WTC11 (cell line): Measurements from ENCODE around the gene METTL6. TPM values are rescaled to one million over a fixed set of nuclear protein-coding genes. Genes with fewer than 3 reads are reported as not detected.

Experiments used
- ATAC-seq: fragments of 200-7000 bp; cut with Tn5 transposase; 2 replicates; pipeline ENCODE4 v1.10.0; 2021; ENCODE audit warnings: mild to moderate bottlenecking, moderate library complexity
- CTCF ChIA-PET: fragments of 300-600 bp; sonication (Branson Sonifier 250); formaldehyde crosslinking; loops from one replicate; lab custom pipeline; 2021; ENCODE audit warnings: antibody characterized with exemption; lab: Charles Lee
- POLR2A ChIA-PET: fragments of 350-600 bp; sonication (Branson Sonifier 250); formaldehyde crosslinking; loops from one replicate; lab custom pipeline; 2021; ENCODE audit warnings: antibody characterized with exemption; lab: Charles Lee
- DNase-seq: peaks from one replicate; pipeline ENCODE4 v3.0.0; 2021; ENCODE audit warnings: low spot score
- H3K27ac Mint-ChIP-seq: 2 replicates; pipeline ENCODE4 v1.8.0; 2021; ENCODE audit warnings: mixed read lengths
- H3K27me3 Mint-ChIP-seq: 2 replicates; pipeline ENCODE4 v1.8.0; 2021; ENCODE audit warnings: low read depth, mild to moderate bottlenecking, moderate library complexity, mixed read lengths
- H3K36me3 Mint-ChIP-seq: 2 replicates; pipeline ENCODE4 v1.8.0; 2021; ENCODE audit warnings: mixed read lengths
- H3K4me1 Mint-ChIP-seq: 2 replicates; pipeline ENCODE4 v1.8.0; 2022; ENCODE audit warnings: mixed read lengths
- H3K4me3 Mint-ChIP-seq: 2 replicates; pipeline ENCODE4 v1.8.0; 2021; ENCODE audit warnings: mild to moderate bottlenecking, moderate library complexity, mixed read lengths
- H3K9me3 Mint-ChIP-seq: 2 replicates; pipeline ENCODE4 v1.8.0; 2021; ENCODE audit warnings: mixed read lengths
- CREB1 ChIP-seq: sonication (generic); formaldehyde crosslinking; IDR thresholded peaks from 2 replicates; pipeline ENCODE4 v1.8.0; 2023; ENCODE audit warnings: mild to moderate bottlenecking, missing genetic modification reagents
- EMX1 ChIP-seq: fragments of 250-450 bp; sonication (Bioruptor Pico); IDR thresholded peaks from 2 replicates; pipeline ENCODE4 v1.8.0; 2021; ENCODE audit warnings: mild to moderate bottlenecking
- GRHL2 ChIP-seq: fragments of 250-450 bp; sonication (Bioruptor Pico); IDR thresholded peaks from 2 replicates; pipeline ENCODE4 v1.8.0; 2022; ENCODE audit warnings: mild to moderate bottlenecking, moderate library complexity; ENCODE audit not compliant: insufficient replicate concordance, severe bottlenecking
- HMGA2 ChIP-seq: fragments of 250-450 bp; sonication (Bioruptor Pico); IDR thresholded peaks from 2 replicates; pipeline ENCODE4 v1.4.0; 2021; ENCODE audit warnings: mild to moderate bottlenecking, moderate library complexity
- NFYB ChIP-seq: sonication (generic); formaldehyde crosslinking; conservative IDR thresholded peaks from 2 replicates; pipeline ENCODE4 v1.8.0; 2022; ENCODE audit warnings: low read depth, missing genetic modification reagents
- NR2C2 ChIP-seq: sonication (generic); formaldehyde crosslinking; IDR thresholded peaks from 2 replicates; pipeline ENCODE4 v1.8.0; 2022; ENCODE audit warnings: mild to moderate bottlenecking, missing genetic modification reagents
- ZNF138 ChIP-seq: sonication (generic); formaldehyde crosslinking; conservative IDR thresholded peaks from 2 replicates; pipeline ENCODE4 v1.8.1; 2022; ENCODE audit warnings: mild to moderate bottlenecking, moderate library complexity, missing genetic modification reagents
- ZNF416 ChIP-seq: fragments of 250-450 bp; sonication (Bioruptor Pico); IDR thresholded peaks from 2 replicates; pipeline ENCODE4 v1.9.0; 2021; ENCODE audit warnings: mild to moderate bottlenecking, inconsistent platforms
- total RNA-seq: library from RNA; stranded (reverse); gene quantifications from 3 replicates; pipeline ENCODE4 v1.2.3, GENCODE V29; 2021
- TF ChIP-seq, protein P1 (sequence below): sonication (generic); formaldehyde crosslinking; IDR thresholded peaks from 2 replicates; pipeline ENCODE4 v1.8.0; 2023; ENCODE audit warnings: missing genetic modification reagents, mild to moderate bottlenecking, borderline replicate concordance
- TF ChIP-seq, protein P2 (sequence below): sonication (generic); formaldehyde crosslinking; IDR thresholded peaks from 2 replicates; pipeline ENCODE4 v1.8.1; 2022; ENCODE audit warnings: mild to moderate bottlenecking, missing genetic modification reagents, moderate library complexity, borderline replicate concordance
- TF ChIP-seq, protein P3 (sequence below): sonication (generic); formaldehyde crosslinking; IDR thresholded peaks from 2 replicates; pipeline ENCODE4 v1.8.1; 2022; ENCODE audit warnings: low read depth, missing genetic modification reagents, borderline replicate concordance
- TF ChIP-seq, protein P4 (sequence below): sonication (generic); formaldehyde crosslinking; IDR thresholded peaks from 2 replicates; pipeline ENCODE4 v1.8.0; 2022; ENCODE audit warnings: mild to moderate bottlenecking, missing genetic modification reagents
- TF ChIP-seq, protein P5 (sequence below): sonication (generic); formaldehyde crosslinking; IDR thresholded peaks from 2 replicates; pipeline ENCODE4 v1.8.1; 2023; ENCODE audit warnings: mild to moderate bottlenecking, missing genetic modification reagents

Gene METTL6
- total RNA-seq, 1 experiment from 2014 or later: 13.7 TPM

DNA sequence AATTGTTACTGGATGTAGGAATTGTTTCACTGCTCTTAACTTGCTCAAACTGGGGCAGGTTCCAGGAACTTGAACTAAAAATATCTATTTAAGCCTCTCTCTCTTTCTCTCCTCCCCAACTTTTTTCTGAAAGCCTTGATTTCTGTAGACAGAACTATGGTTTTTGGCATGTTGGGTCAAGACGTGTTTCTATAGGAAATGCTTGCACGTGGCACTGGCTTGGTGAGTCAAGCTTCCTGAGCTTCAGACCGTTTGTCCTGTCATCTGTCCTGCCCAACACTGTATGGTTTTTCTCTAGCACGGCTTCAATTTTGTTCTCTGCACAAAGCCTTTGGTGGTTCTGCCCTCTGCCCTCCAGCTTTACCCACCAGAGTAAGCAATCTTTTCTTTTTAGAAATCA is 13.5 kb upstream of the METTL6 start (continued):
- TF ChIP-seq GRHL2 (CRISPR knock-in tag): no peak

DNA sequence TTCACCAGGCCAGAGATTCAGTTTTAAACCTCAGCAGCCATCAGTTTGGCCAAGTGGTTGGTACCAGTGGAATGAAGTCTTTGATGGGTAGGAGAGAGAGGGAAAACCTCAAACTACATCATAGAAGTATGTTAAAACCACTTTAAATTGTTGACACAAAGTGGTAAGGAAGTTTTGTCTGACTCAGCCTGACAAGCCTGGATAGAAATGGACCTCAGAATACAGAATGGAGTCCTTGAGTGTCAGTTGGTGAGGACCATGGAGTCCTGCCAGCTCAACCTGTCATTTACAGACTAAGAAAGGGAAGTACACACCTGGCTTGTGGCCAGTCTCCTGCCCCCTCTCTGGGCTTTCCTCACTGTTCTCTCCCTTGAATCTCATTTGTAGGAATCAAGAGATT is 12.1 kb upstream of the METTL6 start:
- Mint-ChIP-seq H3K9me3 (no peaks in the 10 kb centered on the region), H3K27ac (no peak overlapping the region), H3K4me3 (no peak overlapping the region), H3K4me1 (no peaks in the 10 kb centered on the region), H3K27me3 (no peaks in the 10 kb centered on the region), H3K36me3 (peaks cover 68% of the 10 kb centered on the region)
- no peak for DNase-seq
- ChIA-PET CTCF (no interaction called here), POLR2A (no interaction called here)
- ATAC-seq: no peak
- TF ChIP-seq CREB1 (CRISPR knock-in tag) (no peak), ZNF138 (CRISPR knock-in tag) (no peak), EMX1 (CRISPR knock-in tag) (no peak)
- TF ChIP-seq, protein P1, sequence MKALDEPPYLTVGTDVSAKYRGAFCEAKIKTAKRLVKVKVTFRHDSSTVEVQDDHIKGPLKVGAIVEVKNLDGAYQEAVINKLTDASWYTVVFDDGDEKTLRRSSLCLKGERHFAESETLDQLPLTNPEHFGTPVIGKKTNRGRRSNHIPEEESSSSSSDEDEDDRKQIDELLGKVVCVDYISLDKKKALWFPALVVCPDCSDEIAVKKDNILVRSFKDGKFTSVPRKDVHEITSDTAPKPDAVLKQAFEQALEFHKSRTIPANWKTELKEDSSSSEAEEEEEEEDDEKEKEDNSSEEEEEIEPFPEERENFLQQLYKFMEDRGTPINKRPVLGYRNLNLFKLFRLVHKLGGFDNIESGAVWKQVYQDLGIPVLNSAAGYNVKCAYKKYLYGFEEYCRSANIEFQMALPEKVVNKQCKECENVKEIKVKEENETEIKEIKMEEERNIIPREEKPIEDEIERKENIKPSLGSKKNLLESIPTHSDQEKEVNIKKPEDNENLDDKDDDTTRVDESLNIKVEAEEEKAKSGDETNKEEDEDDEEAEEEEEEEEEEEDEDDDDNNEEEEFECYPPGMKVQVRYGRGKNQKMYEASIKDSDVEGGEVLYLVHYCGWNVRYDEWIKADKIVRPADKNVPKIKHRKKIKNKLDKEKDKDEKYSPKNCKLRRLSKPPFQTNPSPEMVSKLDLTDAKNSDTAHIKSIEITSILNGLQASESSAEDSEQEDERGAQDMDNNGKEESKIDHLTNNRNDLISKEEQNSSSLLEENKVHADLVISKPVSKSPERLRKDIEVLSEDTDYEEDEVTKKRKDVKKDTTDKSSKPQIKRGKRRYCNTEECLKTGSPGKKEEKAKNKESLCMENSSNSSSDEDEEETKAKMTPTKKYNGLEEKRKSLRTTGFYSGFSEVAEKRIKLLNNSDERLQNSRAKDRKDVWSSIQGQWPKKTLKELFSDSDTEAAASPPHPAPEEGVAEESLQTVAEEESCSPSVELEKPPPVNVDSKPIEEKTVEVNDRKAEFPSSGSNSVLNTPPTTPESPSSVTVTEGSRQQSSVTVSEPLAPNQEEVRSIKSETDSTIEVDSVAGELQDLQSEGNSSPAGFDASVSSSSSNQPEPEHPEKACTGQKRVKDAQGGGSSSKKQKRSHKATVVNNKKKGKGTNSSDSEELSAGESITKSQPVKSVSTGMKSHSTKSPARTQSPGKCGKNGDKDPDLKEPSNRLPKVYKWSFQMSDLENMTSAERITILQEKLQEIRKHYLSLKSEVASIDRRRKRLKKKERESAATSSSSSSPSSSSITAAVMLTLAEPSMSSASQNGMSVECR: no peak
- TF ChIP-seq, protein P2, sequence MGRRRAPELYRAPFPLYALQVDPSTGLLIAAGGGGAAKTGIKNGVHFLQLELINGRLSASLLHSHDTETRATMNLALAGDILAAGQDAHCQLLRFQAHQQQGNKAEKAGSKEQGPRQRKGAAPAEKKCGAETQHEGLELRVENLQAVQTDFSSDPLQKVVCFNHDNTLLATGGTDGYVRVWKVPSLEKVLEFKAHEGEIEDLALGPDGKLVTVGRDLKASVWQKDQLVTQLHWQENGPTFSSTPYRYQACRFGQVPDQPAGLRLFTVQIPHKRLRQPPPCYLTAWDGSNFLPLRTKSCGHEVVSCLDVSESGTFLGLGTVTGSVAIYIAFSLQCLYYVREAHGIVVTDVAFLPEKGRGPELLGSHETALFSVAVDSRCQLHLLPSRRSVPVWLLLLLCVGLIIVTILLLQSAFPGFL: no peak

DNA sequence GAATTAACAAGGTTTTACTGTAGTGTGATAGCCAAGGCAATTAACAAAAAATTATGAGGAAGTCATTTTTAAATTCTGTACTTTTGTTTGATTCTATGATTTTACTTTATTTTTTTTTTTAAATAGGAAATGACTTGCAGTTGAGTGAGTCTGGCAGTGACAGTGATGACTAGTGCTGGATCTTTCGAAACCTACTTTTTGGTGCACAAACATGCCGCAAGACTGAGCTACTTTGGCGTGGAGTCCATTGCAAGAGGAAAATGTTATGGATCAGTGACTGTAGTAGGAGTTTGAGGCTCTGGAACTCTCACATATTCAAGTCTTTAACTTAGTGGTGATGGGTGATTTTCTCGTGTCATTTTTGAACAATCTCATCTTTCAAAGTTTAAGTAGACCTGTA is 11.6 kb upstream of the METTL6 start:
- DNase-seq (no peak), ATAC-seq (no peak)
- peaks cover 72% of the 10 kb centered on the region for H3K36me3 Mint-ChIP-seq
- TF ChIP-seq, protein P3, sequence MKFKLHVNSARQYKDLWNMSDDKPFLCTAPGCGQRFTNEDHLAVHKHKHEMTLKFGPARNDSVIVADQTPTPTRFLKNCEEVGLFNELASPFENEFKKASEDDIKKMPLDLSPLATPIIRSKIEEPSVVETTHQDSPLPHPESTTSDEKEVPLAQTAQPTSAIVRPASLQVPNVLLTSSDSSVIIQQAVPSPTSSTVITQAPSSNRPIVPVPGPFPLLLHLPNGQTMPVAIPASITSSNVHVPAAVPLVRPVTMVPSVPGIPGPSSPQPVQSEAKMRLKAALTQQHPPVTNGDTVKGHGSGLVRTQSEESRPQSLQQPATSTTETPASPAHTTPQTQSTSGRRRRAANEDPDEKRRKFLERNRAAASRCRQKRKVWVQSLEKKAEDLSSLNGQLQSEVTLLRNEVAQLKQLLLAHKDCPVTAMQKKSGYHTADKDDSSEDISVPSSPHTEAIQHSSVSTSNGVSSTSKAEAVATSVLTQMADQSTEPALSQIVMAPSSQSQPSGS (CRISPR knock-in tag): no peak
- TF ChIP-seq NR2C2 (CRISPR knock-in tag): no peak
- no peak for TF ChIP-seq ZNF416 (CRISPR knock-in tag)
- TF ChIP-seq, protein P4, sequence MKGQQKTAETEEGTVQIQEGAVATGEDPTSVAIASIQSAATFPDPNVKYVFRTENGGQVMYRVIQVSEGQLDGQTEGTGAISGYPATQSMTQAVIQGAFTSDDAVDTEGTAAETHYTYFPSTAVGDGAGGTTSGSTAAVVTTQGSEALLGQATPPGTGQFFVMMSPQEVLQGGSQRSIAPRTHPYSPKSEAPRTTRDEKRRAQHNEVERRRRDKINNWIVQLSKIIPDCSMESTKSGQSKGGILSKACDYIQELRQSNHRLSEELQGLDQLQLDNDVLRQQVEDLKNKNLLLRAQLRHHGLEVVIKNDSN (CRISPR knock-in tag): no peak
- TF ChIP-seq, protein P5, sequence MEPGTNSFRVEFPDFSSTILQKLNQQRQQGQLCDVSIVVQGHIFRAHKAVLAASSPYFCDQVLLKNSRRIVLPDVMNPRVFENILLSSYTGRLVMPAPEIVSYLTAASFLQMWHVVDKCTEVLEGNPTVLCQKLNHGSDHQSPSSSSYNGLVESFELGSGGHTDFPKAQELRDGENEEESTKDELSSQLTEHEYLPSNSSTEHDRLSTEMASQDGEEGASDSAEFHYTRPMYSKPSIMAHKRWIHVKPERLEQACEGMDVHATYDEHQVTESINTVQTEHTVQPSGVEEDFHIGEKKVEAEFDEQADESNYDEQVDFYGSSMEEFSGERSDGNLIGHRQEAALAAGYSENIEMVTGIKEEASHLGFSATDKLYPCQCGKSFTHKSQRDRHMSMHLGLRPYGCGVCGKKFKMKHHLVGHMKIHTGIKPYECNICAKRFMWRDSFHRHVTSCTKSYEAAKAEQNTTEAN: no peak
- no peak for TF ChIP-seq HMGA2 (CRISPR knock-in tag)
- no peak for TF ChIP-seq NFYB
- H3K4me3 Mint-ChIP-seq: no peak overlapping the region
- H3K9me3 Mint-ChIP-seq: no peaks in the 10 kb centered on the region
- no peaks in the 10 kb centered on the region for H3K27me3 Mint-ChIP-seq
- POLR2A ChIA-PET: no interaction called here
- H3K27ac Mint-ChIP-seq: no peak overlapping the region
- no peaks in the 10 kb centered on the region for H3K4me1 Mint-ChIP-seq
- CTCF ChIA-PET: no interaction called here
